T follicular helper cell (primary cell): ENCODE measurements around the gene SPACA9.
A peak's percentile ranks its signal among the peaks of the same experiment; 100 is the strongest.

Experiments
- DNase-seq: peaks from one replicate; pipeline ENCODE4 v3.0.0-alpha.2; 2020; ENCODE audit warnings: low read depth

The SPACA9 gene

DNA sequence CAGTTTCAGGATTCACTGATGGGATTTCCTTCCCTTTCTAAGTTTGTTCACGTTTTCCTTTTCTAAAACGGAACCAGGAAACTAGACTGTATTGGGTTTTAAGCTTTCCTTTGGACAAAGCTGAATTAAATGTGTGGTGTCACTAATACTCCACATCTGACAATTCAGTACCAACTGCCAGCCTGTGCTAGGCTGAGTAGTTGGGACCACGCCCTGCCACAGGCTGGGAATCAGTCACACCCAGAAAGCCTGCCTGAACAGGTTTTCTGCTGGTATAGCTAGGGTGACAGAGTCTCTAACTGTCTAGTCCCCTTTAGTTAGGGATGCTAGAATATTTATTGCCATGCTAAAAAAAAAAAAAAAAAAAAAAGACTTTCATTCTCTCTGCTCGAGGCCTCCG lies 15.6 kb downstream of the SPACA9 start:
- no peak for DNase-seq

DNA sequence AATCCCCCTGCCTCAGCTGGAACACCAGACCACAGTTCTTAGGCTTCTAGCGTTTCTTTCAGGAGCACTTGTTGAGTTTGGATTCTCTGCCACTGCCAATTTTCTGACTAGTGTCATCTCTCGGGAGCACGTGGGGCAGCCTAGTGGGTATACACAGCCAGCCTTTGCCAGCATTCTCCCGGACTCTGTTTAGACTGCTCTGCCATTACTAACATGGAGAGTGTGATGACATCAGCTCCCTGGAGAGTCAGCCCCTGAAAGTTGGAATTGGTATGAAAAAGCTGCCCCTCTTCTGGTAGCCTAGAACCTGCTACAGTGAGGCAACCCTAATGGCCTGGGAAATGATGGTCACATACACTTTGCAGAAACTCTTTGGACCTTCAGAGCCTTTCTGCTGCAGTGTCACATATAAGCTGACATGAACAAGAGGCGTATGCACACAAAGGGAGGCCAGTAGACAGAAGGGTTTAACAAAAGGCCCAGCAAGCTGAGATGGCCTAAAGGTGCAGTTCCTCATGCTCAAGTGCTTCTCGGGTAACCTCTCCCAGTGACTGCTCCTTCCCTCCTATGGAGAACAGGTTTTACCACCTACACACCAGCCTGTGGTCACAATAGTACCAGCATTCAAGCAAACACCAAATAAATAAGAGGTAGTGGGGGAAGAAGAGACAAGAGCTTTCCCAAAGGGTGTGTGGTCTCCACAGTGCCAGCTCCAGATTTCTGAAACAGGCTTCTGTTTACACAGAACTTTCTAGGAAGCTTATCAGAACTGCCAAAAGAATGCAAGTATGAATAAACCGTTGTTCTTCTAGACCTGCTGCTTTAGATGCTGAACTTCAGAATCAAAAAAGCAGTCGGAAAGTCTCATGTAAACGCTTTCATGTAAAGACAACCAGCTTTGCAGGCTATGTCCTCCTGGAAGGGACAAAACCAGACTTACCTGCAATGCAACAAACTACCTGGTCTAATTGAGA lies 16.5 kb downstream of the SPACA9 start:
- DNase-seq = no peak

DNA sequence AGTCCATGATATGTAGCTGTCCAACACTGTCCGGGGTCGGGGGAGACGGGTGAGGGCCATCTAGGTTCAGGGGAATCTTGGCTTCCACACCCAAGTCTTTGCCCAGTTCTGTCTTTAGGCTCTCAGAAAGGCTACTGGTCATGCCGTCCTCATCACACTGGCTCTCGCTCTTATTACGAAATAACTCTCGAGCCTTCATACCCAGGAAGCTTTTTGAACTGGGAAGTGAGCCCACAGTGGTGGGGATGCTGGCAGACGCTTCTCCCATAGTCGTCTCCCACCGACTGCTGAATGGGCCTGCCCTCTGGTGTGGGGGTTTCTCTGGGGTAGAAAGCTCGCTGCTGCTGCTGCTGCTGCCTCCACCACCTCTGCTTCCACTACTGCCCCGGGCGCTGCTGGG lies 17.6 kb downstream of the SPACA9 start:
- no peak for DNase-seq

DNA sequence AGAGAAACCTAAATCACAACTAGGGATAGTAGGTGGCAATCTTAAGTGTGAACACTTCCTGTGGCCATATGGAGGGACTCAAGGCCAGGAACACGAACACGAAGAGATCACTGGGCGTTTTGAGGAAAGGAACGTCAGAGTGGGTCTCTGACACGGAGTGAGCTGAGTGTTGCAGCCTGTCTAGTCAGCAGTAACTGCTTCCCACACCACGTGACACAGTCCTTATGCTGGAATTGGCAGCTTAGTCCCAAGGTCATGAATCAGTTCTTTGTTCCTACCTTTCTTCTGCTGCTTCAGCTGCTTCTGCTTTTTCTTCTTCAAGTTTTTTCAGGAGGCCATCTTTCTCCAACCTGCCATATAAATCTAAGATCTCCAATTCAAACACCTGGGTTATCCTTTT lies 18.2 kb downstream of the SPACA9 start:
- no peak for DNase-seq

DNA sequence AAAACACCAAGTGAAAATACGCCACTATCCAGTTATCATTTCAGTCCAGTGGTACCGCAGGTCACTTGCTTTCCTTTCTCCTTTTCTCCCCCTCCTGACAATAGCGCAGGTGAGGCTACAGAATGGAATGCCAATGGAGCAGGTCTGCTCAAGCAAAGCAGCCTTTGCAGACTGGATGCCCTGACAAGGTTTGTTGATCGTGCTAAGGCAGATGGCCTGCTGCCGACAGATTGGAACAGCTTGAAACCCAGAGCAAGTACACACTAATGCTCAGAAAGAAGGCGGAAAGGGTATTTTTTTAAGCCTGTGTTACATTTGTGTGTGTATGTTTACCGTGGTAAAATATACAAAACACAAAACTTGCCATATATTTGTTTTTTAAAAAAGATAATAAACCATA lies 19.4 kb downstream of the SPACA9 start:
- no peak for DNase-seq

DNA sequence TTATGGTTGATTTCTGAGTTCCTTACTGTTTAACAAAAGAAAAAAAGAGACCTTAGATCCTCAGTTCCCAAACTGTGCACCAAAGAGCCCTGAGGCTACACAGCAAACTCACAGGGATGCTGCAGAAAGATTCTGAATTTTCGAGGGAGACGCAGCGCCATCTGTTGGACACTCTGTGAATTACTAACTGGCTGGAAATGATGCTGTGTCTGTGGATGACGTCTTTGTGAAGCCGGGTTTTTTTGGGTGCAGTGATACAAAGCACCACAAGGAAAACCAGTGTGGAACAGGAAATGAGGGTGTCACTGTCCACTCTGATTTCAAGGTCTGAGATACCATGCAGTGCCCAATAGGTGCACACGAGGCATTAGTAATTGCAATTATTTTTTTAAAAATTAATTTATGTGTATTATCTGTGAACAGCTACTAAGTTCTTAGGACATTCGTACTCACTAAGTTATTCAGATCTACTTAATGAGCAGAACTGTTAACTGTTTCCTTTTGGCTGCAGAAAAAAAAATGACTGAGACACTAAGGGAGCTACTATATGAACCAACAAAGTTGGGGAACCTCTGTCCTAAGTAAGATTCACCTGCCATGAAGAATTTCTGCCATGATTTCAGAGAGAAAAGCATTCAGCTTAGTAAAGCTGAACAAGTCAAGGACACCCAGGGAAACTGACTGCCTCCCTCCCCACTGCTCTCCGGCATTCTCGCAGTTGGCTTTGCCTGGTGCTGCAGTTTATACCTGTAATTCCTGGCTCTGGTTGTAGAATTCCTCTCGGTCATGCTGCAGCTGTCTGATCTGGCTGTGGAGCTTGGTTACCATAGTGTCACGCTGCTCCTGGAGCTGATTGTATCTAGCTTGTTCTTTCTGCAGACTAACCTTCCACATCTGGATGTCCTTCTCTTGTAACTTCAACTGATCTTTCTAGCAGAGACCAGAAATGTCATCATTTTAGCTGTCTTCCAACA lies 23.4 kb downstream of the SPACA9 start:
- peak; percentile 68 for DNase-seq

DNA sequence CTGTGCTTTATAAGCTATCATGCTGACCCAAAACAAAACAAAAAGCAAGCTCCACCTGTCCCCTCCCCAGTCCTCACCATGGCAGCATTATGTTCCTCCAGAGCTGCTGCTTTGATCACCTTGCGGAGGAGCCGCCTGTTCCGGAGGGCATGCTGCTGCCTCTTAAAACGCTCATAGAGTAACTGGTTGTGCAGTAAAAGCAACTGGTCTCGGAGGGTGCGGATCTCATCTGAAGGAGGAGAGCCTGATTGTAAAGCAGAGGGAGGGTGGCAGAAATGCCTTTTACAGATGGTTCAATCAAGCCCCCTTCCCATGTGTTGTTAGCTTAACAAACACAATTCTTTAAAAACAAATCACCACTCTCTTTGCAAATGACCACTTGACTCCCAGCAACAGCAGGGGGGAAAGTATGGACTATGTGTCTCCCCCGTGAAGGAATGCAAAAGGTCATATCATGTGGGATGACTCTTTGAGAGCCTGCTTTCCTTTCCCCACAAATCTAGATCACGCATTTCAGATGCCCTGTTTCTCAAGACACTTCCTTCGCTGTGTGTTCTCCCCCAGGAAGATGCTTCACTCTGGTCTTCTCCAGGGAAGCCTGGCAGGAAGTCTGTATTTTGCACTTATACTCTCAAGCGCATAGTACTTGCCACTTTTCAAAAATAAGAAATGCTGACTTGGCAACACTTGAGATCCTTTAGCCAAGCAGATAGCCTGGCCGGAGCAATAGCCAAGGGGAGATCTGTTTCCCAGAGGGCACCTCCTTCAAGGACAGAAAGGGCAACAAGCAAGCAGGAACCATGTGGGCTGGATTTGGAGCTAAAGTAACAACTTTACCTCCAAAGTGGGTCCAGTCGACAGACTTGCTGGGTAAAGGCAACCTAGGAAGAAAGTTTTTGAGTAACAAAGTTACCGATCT lies 25.1 kb downstream of the SPACA9 start:
- DNase-seq = no peak

DNA sequence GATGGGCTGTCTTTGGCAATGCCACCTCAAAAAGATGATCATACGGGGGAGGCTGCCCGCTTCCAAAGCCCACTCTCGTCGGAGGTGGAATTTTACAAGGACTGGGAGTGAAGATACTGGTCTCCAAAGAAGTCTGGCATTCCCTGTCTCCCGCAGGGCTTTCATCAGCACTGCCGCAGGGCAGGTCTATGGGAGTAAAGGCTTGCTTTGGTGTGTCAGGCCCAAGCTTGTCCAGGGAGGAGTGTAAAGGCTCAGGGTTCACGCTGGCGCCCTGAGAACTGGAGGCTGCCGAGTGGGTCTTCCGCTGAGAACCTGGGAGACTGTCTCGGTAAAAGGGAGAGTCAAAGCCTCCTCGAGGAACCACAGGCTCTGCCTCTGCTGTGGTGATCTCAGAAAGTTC lies 27.0 kb downstream of the SPACA9 start:
- no peak for DNase-seq

DNA sequence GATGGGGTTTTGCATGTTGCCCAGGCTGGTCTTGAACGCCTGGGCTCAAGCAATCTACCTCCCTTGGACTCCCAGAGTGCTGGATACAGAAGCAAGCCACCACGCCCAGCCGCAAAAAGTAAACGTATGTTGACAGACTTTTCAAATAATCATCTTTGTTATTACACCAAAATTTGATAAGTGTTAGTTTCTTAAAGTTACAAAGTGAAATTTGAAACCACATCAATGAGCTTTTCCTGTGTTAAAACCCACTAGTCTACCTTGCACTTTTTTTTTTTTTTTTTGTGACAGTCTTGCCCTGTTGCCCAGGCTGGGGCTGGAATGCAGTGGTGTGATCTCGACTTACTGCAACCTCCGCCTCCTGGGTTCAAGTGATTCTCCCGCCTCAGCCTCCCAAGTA lies 29.9 kb downstream of the SPACA9 start:
- DNase-seq = peak; percentile 8

DNA sequence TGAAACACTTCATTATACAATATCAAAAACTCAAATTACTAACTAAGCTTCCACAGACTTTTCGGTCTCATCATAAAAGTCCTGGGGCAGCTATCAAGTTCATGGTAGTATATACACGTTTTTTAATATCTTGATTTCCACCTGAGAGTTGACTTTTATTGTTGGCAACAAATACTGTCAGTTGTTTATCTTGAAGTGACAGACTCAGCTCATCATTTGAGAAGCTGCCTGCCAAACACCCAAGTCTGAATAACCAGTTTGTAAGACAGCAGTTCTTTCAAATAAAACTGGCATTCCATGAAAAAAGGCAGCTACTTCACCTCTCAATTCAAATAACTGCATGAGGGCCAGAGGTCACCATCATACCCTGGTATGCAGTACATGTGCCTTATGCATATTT lies 30.6 kb downstream of the SPACA9 start:
- no peak for DNase-seq

DNA sequence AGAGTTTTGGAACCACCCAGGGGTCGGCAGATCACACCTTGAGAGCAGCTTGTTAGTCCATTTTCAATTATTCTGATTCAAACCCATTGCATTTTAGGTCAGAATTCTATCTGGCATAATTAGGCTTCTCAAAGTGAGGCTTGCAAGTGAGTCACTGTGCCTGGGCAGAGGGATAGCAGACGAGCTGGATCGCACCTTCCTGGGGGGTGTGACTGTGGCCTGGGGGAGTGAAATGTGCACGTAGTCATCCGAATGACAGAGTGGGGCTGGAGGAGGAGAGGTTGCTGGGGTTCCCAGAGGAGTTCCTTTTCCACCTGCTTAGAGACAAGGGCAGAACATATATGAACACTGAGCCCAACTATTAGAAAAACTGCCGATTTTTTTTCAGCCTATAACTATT lies 31.7 kb downstream of the SPACA9 start:
- no peak for DNase-seq

DNA sequence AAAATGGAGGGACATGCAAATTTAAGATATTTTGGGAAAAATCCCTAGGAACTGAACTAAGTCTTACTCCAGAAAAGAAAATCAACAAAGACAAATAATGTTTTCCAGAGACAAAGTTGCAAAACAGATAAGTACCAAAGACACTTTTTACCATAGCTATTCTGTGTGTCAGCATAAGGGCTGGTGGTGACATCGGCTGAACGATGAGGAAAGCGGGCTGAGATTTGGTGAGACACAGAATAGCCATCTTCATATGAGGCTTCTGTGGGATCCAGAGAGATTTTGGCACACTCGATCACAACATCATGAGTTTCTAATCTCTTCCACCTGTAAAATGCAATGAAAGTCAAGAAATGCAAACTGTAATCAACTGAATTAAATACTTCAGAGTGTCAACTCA lies 33.4 kb downstream of the SPACA9 start:
- DNase-seq = no peak

DNA sequence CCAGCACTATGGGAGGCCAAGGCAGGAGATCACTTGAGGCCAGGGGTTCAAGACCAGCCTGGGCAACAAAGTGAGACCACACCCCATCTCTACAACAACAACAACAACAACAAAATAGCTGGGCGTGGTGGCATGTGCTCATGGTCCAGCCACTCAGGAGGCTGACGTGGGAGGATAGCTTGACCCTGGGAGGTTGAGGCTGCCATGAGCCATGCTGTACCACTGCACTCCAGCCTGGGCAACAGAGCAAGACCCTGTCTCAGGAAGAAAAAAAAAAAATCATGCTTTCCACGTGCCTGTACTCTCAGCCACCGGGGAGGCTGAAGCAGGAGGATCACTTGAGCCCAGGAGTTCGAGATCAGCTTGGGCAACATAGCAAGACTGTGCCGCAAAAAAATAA lies 36.2 kb downstream of the SPACA9 start:
- no peak for DNase-seq

DNA sequence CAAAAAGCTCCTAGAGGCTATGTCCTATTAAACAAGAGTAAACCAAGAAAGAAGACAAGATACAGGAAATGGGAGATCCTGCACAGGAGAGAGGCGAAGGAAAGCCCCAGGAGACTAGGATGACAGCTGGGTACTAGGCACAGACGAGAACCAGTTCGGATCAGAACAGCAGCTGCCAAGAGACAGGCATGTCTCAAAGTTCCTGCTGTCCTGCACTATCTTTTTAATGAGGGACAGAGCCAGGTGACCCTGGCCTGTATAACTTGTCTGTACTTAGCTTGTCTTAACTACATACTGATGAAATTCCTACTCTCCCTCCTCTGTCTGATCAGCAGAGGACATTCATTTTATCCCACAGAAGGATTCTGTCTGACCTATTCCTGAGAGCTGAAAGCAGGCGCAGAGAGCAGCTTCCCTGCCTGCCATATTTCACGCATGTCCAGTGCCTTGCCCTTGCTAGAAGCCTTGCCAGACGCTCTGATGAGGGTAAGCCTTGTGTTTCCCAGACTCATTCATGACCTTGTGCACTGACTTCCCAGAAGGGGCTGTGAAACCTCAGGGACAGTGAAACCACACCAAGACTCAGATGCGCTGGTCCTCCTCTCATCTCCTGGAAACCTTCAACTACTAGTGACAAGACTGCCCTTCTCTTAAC lies 41.0 kb downstream of the SPACA9 start:
- DNase-seq = no peak

DNA sequence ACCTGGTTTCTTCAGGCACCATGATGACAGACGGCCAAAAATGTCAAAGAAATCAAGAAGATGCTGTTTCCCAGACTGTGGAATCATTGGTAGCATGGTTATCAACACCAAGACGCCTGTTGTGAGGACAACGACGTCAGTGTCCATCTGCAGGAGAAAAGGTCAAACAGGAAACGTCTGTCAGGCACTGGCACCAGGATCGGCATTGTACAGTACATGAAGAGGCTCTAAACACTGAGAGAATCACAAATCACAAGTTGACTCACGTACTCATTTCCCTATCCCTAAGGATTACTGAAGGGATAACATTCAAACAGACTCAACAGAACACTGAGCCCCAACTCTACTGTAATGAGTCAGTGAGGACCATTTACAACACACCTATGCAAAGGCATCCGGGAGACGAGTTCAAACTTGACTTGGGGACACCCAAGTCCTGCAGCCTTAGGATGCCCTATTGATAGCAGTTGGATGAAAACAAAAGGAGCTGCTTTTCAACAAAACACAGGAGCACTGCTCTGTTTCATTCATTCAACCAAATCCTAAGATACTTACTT lies 44.7 kb downstream of the SPACA9 start:
- DNase-seq = no peak

DNA sequence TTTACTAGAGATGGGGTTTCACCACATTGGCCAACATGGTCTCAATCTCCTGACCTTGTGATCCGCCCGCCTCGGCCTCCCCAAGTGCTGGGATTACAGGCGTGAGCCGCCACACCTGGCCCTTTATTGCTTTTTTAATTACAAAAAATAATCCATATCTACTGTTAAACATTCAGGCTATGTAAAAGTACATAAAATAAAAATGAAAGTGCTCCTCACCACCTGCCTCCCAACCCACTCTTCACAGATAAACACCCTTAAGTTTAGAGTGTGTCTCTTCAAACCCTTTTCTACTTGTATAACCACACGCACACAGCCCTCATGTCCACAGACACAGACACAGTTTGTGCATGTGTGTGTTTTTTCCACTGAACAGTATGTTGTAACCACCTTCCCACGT lies 49.0 kb downstream of the SPACA9 start:
- no peak for DNase-seq

DNA sequence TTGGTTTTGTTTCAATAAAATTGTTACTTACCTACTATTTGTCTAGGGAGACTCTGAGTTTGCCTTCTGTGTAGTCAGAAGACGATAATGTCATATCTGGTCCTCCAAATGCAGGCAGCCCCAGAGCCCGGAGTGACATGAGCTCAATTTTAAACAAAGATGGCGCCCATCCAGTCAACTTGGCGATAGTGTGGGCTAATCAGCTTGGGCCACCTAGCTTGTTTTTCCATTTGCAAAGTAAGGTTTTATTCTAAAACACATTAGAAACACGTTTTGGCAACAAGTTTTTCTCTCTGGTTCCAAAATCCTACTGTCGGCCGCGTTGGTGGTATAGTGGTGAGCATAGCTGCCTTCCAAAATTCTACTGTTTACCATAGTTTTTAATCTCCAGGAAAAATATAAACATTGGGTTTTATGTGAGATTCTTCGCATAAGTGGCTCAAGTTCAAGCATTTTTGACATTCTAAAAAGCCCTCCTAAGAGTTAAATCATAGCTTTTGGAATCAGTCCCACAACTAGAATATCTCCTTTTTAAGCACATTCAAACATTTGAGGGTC lies 52.6 kb downstream of the SPACA9 start:
- DNase-seq = no peak

DNA sequence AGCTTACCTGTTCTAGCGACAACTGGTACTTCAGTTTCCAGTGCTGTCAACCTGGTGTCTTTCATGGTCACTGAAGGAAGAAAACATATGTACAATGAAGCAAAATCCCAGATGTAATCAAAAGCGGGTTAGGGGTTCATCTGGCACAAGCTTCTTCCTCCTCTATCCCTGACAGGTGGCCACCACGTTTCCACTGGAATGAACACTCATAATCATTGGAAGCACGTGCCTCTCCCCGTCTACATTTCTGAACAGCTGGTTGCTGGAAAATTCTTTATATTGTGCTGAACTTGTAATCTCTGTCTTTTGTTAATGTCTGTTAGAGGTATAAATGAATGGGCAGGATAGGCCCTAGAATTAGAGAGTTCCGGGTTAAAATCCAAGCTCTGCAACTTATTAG lies 56.3 kb downstream of the SPACA9 start:
- no peak for DNase-seq

DNA sequence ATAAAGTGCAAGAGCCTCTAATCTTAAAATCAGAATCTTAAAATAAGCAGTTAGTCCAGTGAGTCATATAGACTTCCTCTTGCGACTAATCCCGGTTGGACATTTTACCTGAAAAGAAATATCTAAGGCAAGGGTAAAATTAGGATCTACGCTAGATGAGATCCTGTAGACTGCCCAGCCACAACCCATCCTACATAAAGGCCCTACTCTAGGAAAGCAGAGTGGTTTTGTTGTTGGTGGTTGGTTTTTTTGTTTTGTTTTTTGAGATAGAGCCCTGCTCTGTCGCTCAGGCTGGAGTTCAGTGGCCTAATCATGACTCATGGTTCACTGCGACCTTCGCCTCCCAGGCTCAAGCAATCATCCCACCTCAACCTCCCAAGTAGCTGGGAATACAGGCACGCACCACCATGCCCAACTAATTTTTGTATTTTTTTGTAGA lies 58.8 kb downstream of the SPACA9 start:
- no peak for DNase-seq

DNA sequence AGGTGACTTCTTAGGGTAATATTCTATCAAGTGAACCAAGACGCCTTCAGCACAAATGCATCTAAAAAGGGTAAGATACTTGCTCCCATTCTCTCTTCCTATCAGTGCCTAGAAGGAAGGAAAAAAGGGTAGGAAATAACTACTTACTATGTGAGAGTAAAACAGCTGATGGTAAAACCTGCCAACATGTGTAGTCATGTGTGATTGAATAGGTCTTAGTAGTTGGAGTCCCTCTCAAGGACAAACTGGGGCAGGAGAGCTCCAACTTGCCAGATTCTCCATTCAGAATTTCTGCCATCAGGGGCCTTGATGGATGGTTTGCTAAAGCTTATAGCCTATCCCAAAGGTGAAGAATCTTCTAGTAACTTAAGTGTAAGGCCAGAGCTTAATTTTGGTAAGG lies 60.5 kb downstream of the SPACA9 start:
- no peak for DNase-seq
